ENCODE data around the gene RRH. TPM values are rescaled to one million over a fixed set of nuclear protein-coding genes. Genes with fewer than 3 reads are reported as not detected.

Gene RRH
- total and polyA plus RNA-seq, 2 experiments from 2014 or later, result not detected

- H3K27ac ChIP-seq, result no peak overlapping the region
- H3K9me3 ChIP-seq (ENCODE audit: low read depth), result no peaks in the 10 kb centered on the region
- 57 to 58% methylated on average over 7 of the region's 7 CpGs for WGBS, 2 experiments (ENCODE audit: low coverage in 1 of 2, low lambda C conversion rate in 2 of 2, missing lambda C conversion rate in 2 of 2)
- 0 out of 2 replicates have a peak, but pooled peaks cover 4% of the 10 kb centered on the region for H3K27me3 ChIP-seq (replicated peaks; ENCODE audit: insufficient read depth)
- no peaks in the 10 kb centered on the region for H3F3A ChIP-seq (ENCODE audit: insufficient read depth)
- in situ Hi-C loops (cut with MboI), result no loop called here
- H3K79me2 ChIP-seq (ENCODE audit: insufficient read depth), result no peaks in the 10 kb centered on the region
- no peak for DNase-seq
- H3K4me2 ChIP-seq (ENCODE audit: unreplicated experiment), result no peak overlapping the region
- H3K9me2 ChIP-seq (ENCODE audit: insufficient read depth), result no peaks in the 10 kb centered on the region
- no peak overlapping the region for H3K4me3 ChIP-seq
- TF ChIP-seq EZH2phosphoT487 (IDR thresholded peaks at IDR 0.05; ENCODE audit: insufficient read depth, low read depth), result no peak
- no peak for TF ChIP-seq EZH2 (IDR thresholded peaks at IDR 0.05; ENCODE audit: insufficient read depth, poor library complexity, severe bottlenecking)
- no peaks in the 10 kb centered on the region for H3K36me3 ChIP-seq (ENCODE audit: low read depth)
- H2AFZ ChIP-seq, result no peak overlapping the region
- no peak overlapping the region for H3K9ac ChIP-seq
- H3K4me1 ChIP-seq (ENCODE audit: insufficient read depth), result no peaks in the 10 kb centered on the region
- H4K20me1 ChIP-seq (ENCODE audit: insufficient read depth), result no peaks in the 10 kb centered on the region; the same call in 1 of the 2 replicates
Observed at GRCh38 chr4:109879636-109880314, 52.0 kb downstream of the RRH start.

- Histone ChIP-seq H3K27ac (no peak overlapping the region), H3K36me3 (ENCODE audit: low read depth) (no peaks in the 10 kb centered on the region), H3K4me2 (ENCODE audit: unreplicated experiment) (no peak overlapping the region), H3K79me2 (ENCODE audit: insufficient read depth) (no peaks in the 10 kb centered on the region), H3K9me3 (ENCODE audit: low read depth) (no peaks in the 10 kb centered on the region), H3K9ac (no peak overlapping the region), H2AFZ (no peak overlapping the region), H3K27me3 (replicated peaks; ENCODE audit: insufficient read depth) (no peaks in the 10 kb centered on the region), H3K9me2 (ENCODE audit: insufficient read depth) (no peaks in the 10 kb centered on the region), H3K4me1 (ENCODE audit: insufficient read depth) (no peaks in the 10 kb centered on the region), H3F3A (ENCODE audit: insufficient read depth) (no peaks in the 10 kb centered on the region), H3K4me3 (no peak overlapping the region), H4K20me1 (ENCODE audit: insufficient read depth) (no peaks in the 10 kb centered on the region)
- no peak for TF ChIP-seq EZH2phosphoT487 (IDR thresholded peaks at IDR 0.05; ENCODE audit: insufficient read depth, low read depth)
- TF ChIP-seq EZH2 (IDR thresholded peaks at IDR 0.05; ENCODE audit: insufficient read depth, poor library complexity, severe bottlenecking), result no peak
- no peak for DNase-seq
- in situ Hi-C loops (cut with MboI), result no loop called here
Observed at GRCh38 chr4:109886303-109886702, 58.5 kb downstream of the RRH start.

DNA sequence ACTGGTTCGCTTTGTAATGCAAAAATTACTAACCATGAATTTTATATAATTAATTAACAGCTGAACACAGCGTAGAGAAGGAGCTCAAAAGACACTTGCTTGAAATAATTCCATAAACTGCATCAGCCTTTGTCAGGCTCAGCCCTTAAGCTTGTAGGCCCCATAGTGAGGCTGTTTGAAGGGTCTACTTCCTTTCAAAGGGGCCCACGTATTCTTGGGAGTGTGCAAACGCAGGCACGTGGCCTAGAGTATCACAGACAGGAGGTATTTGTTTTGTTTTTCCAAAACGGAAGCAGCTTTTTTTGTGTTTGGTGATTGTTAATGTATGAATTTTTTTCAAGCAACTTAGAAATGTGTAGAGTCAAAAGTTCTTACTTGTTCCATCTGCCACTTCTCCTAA is 59.3 kb downstream of the RRH start:
- 33 to 36% methylated on average over 6 of the region's 6 CpGs for WGBS, 2 experiments (ENCODE audit: low coverage in 1 of 2, low lambda C conversion rate in 2 of 2, missing lambda C conversion rate in 2 of 2)
- TF ChIP-seq EZH2phosphoT487 (IDR thresholded peaks at IDR 0.05; ENCODE audit: insufficient read depth, low read depth) (no peak), EZH2 (IDR thresholded peaks at IDR 0.05; ENCODE audit: insufficient read depth, poor library complexity, severe bottlenecking) (no peak)

GRCh38 chr4:109890076-109890475 is 62.3 kb downstream of the RRH start:
- Histone ChIP-seq H3K27ac (no peak overlapping the region), H3K9me2 (ENCODE audit: insufficient read depth) (no peaks in the 10 kb centered on the region; the same call in 1 of the 2 replicates), H3K9me3 (ENCODE audit: low read depth) (no peaks in the 10 kb centered on the region), H3K27me3 (replicated peaks; ENCODE audit: insufficient read depth) (no peaks in the 10 kb centered on the region), H3K4me2 (ENCODE audit: unreplicated experiment) (no peak overlapping the region), H3K9ac (no peak overlapping the region), H3F3A (ENCODE audit: insufficient read depth) (no peaks in the 10 kb centered on the region), H3K36me3 (ENCODE audit: low read depth) (no peaks in the 10 kb centered on the region), H3K4me3 (no peak overlapping the region), H3K79me2 (ENCODE audit: insufficient read depth) (no peaks in the 10 kb centered on the region), H4K20me1 (ENCODE audit: insufficient read depth) (no peaks in the 10 kb centered on the region), H3K4me1 (ENCODE audit: insufficient read depth) (no peaks in the 10 kb centered on the region), H2AFZ (no peak overlapping the region)
- no peak for DNase-seq
- TF ChIP-seq EZH2 (IDR thresholded peaks at IDR 0.05; ENCODE audit: insufficient read depth, poor library complexity, severe bottlenecking) (no peak), EZH2phosphoT487 (IDR thresholded peaks at IDR 0.05; ENCODE audit: insufficient read depth, low read depth) (no peak)
- in situ Hi-C loops (cut with MboI), result no loop called here

More for the DNA sequence above, 59.3 kb downstream of the RRH start:
- H3K79me2 ChIP-seq (ENCODE audit: insufficient read depth), result no peaks in the 10 kb centered on the region
- H2AFZ ChIP-seq, result no peak overlapping the region
- H3K27me3 ChIP-seq (replicated peaks; ENCODE audit: insufficient read depth), result no peaks in the 10 kb centered on the region
- H3K4me1 ChIP-seq (ENCODE audit: insufficient read depth), result no peaks in the 10 kb centered on the region
- H3F3A ChIP-seq (ENCODE audit: insufficient read depth), result no peaks in the 10 kb centered on the region
- H3K27ac ChIP-seq, result no peak overlapping the region
- H3K9ac ChIP-seq, result no peak overlapping the region
- H3K9me2 ChIP-seq (ENCODE audit: insufficient read depth), result no peaks in the 10 kb centered on the region
- H3K9me3 ChIP-seq (ENCODE audit: low read depth), result no peaks in the 10 kb centered on the region
- no peak overlapping the region for H3K4me3 ChIP-seq
- H3K4me2 ChIP-seq (ENCODE audit: unreplicated experiment), result no peak overlapping the region
- H3K36me3 ChIP-seq (ENCODE audit: low read depth), result no peaks in the 10 kb centered on the region
- in situ Hi-C loops (cut with MboI), result no loop called here
- DNase-seq, result no peak
- no peaks in the 10 kb centered on the region for H4K20me1 ChIP-seq (ENCODE audit: insufficient read depth)

Other genes with a start within 250 kb of the RRH start
- gene CASP6, start 124.5 kb upstream of the RRH start, total RNA-seq (2014; rRNA removed; shearing (Covaris generic)), result 15.4 and 15.8 TPM in 2 replicates
- 18.5 and 27.3 TPM in 2 replicates for gene CASP6, start 124.5 kb upstream of the RRH start, polyA plus RNA-seq (2016; fragmentation: Nextera tagmentation; extraction: Ambion mirVana)
- gene PLA2G12A, start 97.9 kb upstream of the RRH start, total RNA-seq (2014; rRNA removed; shearing (Covaris generic)), result 11.4 and 14.4 TPM in 2 replicates
- 41.5 and 44.8 TPM in 2 replicates for gene PLA2G12A, start 97.9 kb upstream of the RRH start, polyA plus RNA-seq (2016; fragmentation: Nextera tagmentation; extraction: Ambion mirVana)
- 0.22 TPM in 1 of 2 replicates, not detected in the other for gene CFI, start 26.0 kb upstream of the RRH start, total RNA-seq (2014; rRNA removed; shearing (Covaris generic))
- gene CFI, start 26.0 kb upstream of the RRH start, polyA plus RNA-seq (2016; fragmentation: Nextera tagmentation; extraction: Ambion mirVana), result 0.18 TPM in 1 of 2 replicates, not detected in the other
- gene GAR1, start 12.2 kb upstream of the RRH start, total RNA-seq (2014; rRNA removed; shearing (Covaris generic)), result 5.9 and 8.5 TPM in 2 replicates
- gene GAR1, start 12.2 kb upstream of the RRH start, polyA plus RNA-seq (2016; fragmentation: Nextera tagmentation; extraction: Ambion mirVana), result 42.3 and 42.7 TPM in 2 replicates
- 0.11 TPM in 1 of 2 replicates, not detected in the other for gene LRIT3, start 20.1 kb downstream of the RRH start, total RNA-seq (2014; rRNA removed; shearing (Covaris generic))
- gene LRIT3, start 20.1 kb downstream of the RRH start, polyA plus RNA-seq (2016; fragmentation: Nextera tagmentation; extraction: Ambion mirVana), result not detected in 2 replicates
- gene EGF, start 84.9 kb downstream of the RRH start, total RNA-seq (2014; rRNA removed; shearing (Covaris generic)), result 0.13 and 0.43 TPM in 2 replicates
- gene EGF, start 84.9 kb downstream of the RRH start, polyA plus RNA-seq (2016; fragmentation: Nextera tagmentation; extraction: Ambion mirVana), result not detected in 2 replicates